HG03135 (cell line): ENCODE measurements around the gene PPID.
A peak's percentile ranks its signal among the peaks of the same experiment; 100 is the strongest.
"Not testable (repeated sequence)": the region's sequence is repeated elsewhere in the genome, so short reads cannot be mapped to it uniquely, and the experiment has no call there.

Source experiments
- ATAC-seq: cut with Tn5 transposase; IDR thresholded peaks from one replicate; pipeline ENCODE4 v1.9.1; 2021; ENCODE audit warnings: mild to moderate bottlenecking, moderate library complexity; ENCODE audit not compliant: unreplicated experiment

The PPID gene

DNA sequence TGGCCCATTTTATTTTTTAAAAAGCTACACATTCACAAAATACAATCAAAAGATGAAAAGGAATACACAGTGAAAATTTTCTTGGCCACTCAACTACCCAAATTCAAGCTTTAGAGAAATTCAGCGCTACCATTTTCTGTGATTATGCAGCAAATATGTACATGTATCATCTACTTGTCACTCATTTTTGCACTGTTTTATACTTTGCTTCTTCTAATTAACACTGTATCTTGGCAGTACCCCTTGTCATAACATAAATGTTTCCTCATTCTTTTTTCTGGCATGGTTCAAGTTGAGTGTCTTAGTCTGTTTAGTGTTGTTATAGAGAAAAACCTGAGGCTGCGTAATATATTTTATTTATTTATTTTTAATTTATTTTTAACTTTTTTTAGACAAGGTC lies 15.7 kb upstream of the PPID start:
- no peak for ATAC-seq

DNA sequence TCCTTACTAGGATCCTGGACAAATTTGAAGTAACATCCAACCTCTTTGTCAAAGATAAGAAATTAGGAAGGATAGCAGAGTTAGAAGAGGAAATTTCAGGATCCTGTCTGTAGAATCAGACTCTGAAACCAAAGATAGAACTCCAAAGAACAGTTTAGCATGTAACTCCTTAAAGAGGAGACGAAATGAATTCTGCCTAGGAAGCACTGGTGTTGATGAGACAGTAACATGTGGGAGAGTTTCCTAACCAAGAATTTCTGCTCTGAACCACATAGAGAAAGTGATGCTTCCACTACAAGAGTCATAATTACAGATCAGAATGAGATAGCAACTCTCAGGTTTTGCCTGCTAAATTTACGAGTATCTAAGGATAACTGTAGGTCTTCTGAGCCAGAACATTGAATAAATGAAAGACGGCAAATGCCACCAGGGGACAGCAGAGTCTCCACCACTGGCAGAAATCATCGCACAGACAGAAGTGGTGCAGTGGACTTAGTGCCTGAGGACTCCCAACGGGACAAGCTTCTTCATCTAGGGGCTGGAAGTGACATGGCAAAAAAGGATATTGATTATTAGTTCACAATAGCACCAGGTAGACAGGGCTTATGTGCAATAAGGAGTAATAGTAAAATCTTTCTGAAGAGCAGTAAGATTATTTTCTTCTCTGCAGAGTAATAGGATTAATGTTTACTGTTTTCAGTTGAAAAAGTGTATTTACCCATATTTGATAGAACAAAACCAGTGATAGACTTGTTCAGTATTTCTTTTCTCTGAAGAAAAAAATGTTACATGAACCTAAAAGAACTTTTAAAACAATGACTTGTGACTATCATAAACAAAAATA lies 6.7 kb upstream of the PPID start:
- no peak for ATAC-seq

DNA sequence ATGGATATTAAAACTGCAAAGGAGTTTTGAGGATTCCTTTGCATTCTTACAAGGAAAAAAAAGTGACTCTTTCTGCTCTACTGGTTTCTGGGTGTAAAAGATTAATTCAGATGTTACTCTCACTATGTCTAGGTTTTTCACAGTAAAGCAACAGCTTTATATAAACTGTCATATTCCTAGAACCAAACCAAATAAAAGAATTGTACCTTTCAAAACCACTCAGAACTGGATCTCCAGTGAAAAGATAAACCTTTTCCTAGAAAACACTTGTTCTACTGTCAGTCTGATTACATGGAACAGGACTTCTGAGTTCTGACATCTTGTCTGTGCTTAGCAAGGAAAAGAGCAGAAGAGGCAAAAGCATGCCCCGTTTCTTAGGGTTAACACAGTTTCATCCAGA lies 5.0 kb upstream of the PPID start:
- no peak for ATAC-seq

DNA sequence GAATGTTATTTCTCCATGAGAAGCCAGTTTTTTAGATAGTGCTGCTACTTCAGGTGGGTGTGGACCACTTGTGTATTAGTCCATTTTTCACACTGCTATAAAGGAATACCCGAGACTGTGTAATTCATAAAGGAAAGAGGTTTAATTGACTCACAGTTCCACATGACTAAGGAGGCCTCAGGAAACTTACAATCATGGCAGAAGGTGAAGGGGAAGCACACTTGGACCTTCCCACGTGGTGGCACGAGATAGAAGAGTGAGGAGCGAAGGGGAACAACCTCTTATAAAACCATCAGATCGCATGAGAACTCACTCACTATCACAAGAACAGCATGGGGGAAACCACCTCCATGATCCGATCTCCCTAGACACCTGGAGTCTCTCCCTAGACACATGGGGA lies 3.4 kb upstream of the PPID start:
- ATAC-seq, result no peak

DNA sequence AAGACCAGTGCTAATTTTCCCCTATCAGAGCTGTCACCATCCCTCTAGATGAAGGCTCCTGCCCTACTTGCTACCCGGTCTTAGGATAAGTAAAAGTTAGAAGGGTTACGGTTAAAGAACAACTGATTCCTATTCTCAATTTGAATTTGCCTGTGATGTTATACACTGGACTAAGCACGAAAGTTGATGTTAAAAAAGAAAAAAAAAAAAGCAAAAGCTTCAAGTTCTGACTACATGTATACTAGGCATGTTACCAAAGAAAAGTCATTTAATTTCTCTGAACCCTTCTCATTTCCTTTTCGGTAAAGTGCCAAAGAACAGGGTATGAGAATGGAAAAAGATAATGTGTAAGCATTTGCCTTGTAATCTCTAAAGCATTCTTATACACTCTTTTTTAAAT lies 1.4 kb upstream of the PPID start:
- ATAC-seq, result no peak

DNA sequence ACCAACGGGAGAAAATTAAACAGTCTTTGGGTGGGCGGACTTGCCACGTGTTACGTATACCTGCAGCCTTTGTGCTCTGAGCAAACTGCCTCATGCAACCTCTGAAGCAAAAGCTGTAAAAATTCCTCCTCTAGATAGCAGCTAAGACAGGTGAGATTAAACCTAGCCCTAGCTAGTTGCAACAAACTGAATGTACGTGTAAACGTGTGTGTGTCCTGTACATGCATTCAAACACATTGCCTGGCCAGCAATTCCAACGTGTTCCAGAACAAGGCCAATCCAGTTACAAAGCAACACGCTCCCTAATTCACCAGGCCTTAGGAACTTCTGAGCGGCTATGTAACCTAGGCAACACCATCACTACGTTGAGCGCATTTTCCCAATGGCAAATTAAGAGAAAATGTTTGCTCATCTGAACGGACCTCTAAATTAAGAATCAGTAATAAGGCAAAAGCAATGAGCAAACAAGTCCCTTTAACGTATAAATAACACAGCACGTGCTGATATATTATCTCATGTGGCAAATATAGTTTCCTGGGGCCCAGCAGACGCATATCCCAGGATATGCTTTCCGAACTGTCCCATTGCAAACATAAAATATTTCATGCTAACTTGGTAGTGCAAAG lies 792 bp downstream of the PPID start:
- ATAC-seq, result no peak

DNA sequence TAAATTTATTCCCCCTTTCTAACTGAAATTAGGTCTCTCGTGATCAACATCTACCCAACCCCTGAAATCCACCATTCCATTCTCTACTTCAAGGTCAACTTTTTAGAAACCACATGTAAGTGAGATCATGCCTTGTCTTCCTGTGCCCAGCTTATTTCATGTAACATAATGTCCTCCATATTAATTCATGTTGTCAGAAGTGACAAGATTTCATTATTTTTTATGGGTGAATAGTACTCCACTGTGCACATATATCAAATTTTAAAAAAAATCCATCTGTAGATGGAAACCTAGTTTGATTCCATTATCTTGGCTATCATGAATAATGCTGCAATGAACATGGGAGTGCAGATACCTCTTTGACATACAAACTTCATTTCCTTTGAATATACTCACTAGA lies 1.5 kb downstream of the PPID start:
- no peak for ATAC-seq

DNA sequence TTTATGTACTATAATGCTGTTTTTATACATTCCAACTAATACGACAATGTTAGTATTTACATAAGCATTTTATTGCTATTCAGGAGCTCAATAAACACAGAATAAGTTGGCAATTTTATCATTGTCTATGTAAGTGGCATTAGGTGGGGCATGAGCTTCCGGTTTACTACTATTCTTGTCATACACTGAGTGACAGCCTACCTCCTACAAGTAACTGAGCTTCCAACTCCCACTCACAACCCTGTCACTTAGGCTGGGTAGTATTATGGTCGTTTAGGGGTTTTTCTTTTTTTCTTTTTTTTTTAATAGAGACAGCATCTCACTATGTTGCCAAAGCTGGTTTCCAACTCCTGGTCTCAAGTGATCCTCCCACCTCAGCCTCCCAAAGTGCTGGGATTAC lies 7.4 kb downstream of the PPID start:
- no peak for ATAC-seq

DNA sequence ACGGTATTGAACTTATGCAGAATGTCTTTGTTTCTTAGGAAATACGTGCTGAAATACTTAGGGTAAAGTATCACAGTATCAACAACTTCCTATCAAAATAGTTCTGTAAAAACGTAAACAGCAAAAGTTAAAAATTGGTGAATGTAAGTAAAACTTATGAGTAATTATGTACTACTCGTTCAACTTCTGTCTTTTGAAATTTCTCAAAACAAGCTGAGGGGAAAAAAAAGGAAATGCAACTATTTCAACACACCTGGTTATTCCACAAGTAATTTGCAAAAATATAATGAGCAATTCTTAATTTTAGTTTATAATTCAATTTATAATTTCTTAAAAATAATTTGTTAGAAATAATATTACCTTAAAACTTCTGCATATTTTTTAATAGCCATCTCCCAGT lies 8.3 kb downstream of the PPID start:
- ATAC-seq, result no peak

DNA sequence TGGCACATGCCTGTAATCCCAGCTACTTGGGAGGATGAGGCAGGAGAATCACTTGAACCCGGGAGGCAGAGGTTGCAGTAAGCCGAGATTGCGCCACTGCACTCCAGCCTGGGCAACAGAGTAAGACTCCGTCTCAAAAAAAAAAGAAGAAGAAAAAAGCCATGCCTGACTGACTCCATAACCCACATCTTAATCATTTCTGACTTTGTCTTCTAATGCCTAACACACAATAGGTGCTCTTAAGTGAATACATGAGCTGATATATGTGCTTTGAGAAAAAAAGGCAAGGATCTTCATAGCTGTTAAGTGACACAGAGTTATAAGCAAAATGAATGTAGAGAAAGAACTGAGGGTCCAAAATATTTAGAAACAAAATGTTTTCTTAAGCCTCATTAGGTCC lies 10.6 kb downstream of the PPID start:
- not testable (repeated sequence) for ATAC-seq

DNA sequence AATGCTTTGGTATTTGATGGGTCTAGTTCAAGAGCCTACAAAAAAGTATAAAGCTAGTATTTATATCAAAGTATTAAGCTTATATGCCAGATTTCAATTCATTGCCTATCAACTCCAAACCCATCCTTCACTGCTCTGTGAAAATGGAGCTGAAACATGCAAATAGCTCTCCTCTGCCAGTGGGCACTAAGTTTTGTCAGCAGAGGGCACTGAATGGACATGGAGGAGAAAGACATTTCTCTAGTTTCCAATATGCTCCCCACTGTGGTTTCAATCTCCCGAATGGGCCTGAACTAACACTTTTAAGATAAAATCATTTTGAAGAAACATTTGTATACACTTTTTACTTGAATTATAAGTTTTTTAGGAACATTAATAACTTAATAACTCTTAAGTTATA lies 12.4 kb downstream of the PPID start:
- ATAC-seq, result no peak

DNA sequence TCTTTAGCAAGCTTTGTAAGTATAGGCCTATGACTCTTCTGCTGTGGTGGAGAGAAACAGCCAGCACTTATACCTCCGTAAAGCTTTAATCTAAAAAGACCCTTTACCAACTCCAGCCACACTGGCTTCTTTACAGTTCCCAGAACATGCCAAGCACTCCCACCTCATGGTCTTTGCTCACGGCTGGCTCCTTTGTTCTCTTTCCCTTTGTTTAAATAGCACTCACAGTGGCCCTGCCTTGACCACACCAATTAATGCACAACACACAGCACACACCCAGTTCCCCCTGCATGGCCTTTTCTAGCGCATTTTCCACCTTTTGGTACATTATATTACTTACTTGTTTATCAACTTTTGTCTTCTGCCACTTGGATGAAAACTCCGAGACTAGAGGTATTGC lies 18.9 kb downstream of the PPID start:
- ATAC-seq, result no peak

DNA sequence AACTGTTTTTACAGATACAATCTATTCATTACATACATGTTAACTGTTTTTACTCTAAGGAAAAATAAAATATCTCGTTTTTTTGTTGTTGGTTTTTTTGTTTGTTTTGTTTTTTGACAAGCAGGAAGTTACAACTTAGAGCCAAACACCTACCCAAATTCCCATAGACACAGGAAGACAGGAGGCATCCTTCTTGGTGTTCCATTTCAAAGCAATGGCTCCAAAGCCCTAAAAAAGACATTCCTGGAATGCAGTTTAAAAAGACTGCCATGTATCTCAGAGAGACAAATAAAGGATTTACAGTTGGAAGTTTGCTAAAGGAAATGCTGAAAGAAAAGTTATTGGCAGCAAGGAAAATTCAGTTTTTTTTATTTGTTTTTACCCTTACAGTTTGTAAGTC lies 34.4 kb downstream of the PPID start:
- no peak for ATAC-seq

DNA sequence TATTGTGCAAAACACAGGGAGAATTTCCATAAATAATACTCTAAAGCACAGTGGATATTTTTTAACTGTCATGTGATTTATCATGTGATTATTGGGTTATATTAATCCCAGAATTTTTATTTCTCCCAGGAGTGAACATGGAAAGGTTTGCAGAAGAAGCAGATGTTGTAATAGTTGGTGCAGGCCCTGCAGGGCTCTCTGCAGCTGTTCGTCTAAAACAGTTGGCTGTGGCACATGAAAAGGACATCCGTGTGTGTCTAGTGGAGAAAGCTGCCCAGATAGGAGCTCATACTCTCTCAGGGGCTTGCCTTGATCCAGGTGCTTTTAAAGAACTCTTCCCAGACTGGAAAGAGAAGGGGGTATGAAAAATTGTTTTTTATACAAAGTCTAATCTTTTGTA lies 41.1 kb downstream of the PPID start:
- no peak for ATAC-seq

DNA sequence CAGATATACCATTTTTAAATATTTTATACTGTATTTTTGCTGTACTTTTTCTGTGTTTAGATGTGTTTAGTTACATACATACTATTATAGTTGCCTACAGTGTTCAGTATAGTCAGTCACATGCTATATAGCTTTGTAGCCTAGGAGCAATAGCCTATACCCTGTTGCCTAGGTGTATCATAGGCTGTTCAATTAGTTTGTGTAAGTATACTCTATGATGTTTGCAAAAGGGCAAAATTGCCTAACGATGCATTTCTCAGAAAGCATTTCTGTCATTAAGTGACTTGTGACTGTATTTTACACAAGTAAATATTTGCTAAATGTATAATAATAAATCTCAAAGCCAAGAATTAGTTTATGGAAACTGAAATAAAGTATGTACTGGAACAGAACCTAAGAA lies 41.6 kb downstream of the PPID start:
- no peak for ATAC-seq

DNA sequence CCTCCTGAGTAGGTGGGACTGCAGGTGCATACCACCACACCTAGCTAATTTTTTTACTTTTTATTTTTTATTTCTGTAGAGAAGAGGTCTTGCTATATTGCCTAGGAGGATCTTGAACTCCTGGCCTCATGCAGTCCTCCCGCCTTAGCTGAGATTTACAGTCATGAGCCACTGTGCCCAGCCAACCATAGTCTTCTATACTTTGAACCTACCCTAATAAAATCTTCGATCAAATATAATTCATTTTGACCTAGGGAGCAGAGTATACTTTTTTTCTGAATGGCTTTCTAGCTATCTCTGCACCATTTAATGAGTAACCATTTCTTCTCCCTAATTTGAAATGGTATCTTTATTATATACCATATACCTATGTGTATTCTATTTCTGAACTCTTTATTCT lies 44.4 kb downstream of the PPID start:
- no peak for ATAC-seq

DNA sequence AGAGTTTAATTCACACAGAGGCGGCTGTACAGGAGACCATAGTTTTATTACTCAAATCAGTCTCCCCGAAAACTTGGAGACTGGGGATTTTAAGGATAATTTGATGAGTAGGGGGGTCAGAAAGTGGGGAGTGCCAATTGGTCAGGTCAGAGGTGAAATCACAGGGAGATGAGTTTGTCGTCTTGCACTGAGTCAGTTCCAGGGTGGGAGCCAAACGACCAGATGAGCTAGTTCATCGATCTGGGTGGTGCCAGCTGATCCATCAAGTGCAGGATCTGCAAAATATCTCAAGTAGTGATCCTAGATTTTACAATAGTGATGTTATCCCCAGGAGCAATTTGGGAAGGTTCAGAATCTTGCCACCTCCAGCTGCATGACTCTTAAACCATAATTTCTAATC lies 47.1 kb downstream of the PPID start:
- no peak for ATAC-seq

DNA sequence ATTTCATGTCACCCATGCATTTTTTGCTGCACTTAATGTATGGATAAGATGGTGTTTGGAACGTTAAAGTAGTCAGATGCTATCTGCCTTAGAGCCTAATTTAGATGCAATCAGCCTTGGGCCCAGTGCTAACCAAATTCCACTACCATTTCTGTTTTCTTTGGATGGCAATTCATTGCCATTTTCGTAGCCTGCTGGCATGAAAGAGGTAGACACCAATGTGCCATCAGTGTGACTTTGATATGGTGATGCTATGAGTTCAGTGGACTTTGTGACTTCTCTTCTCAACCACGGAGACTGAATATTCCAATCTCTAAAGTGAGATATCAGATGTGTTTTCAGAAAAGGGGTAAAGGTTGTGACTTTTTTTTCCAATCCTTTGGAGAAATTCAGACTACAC lies 49.6 kb downstream of the PPID start:
- no peak for ATAC-seq

DNA sequence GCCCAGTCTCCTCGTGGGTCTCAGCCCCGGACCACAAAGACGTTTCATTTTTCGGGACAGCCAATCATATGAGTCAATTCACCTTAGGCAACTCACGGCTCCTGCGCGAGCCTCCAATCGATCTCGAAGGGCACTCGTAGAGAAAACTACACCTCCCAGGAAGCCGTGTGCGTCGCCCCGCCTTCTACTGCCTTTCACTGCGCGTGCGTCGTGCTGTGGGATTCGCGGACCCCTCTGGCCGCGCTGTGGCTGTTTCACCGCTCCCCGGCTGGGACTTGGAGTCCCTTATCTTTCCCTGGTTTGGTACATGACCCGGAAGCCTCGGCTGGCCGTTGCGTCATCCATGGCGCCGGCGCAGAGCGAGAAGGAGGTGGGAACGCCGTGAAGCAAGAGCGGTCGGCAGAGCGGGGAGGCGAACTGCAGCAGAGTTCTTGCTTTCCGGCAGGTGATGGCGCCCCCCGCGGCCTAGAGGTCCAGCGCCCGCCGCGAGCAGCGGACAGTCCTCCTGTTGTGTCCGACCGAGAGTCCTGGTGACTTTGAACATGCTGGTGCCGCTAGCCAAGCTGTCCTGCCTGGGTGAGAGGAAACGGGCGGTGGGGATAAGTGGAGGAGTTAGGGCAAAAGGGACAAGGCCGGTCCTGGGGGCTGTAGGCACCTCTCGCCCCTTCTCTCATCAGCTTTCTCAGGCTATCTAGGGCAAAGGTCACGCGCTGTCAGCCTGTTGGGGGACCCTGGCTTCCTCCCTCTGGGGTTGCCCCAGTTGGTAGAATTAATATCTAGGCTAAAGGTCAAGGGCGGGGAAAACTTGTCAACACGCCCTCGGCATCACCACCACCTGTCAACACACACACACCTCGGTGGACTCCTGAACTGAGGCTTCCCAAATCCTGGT lies 51.0 kb downstream of the PPID start, which contains the start of gene ETFDH:
Gene ETFDH, plus strand, starts transcription at position 382 of the 892 bp plus-strand sequence. Its CDS starts 161 bp downstream, at position 543.
- ATAC-seq, result peak; percentile 86

DNA sequence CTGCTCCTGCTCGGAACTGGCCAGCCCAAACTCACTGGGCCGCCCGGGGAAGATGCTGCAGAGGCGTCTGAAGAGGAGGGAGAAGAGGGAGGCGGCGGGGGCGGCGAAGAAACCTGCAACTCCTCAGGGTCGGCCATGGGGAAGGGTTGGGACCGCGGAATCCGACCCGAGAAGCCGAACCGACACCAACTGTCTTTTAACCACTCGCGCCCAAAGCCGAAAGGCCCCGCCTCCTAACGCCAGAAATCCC lies 51.6 kb downstream of the PPID start, which contains the start of gene C4orf46:
Gene C4orf46, minus strand, starts transcription at position 223 of the 250 bp plus-strand sequence. Its CDS starts 86 bp downstream, at position 137.
- ATAC-seq, result no peak

DNA sequence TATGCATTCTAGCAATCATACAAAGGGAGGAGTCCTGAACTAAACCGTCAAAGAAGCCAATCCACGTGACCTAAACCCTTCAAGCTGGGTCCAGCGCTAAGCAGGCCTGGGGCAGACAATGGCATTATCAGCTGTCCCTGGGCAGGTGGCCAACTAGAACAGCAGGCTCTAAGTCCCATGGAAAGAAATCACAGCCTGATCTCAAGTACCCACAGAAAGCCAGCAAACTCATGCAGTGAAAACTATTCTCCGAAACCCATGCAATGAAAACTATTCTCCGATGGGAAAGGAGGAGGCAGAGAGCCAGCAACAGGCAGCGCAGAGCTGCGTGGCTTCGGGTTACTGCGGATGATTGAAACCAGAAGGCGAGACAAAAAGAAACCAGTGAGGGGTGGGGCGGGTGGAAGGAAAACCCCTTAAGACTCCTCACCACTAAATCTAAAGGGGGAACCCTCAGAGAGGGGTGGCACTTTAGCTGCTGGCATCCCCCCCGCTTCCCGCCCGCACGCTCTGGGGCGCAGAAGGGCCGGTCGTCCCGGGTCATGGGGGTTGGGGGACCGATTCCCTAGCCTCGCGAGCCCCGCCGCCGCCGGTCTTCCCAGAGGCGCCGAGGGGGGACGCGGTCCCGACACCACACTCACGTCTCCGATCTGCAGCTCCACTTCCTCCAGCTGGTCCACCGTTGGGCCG lies 52.1 kb downstream of the PPID start:
- peak; percentile 29 for ATAC-seq
